ENCODE data around the gene SNURF.

- no peak for TF ChIP-seq CTCF (conservative IDR thresholded peaks at IDR 0.05 in 1 of 2, IDR thresholded peaks at IDR 0.05 in 1 of 2; ENCODE audit: low read depth in 1 of 2, low read length in 2 of 2)
- no peak for TF ChIP-seq EZH2 (IDR thresholded peaks at IDR 0.05; ENCODE audit: low read length, missing control alignments)
Measured at GRCh38 chr15:24976932-24977331, 22.1 kb downstream of the SNURF start.
